Right renal cortex interstitium (tissue), 3 donors: ENCODE results near the gene HAUS3. TPM values are rescaled to one million over a fixed set of nuclear protein-coding genes. Genes with fewer than 3 reads are reported as not detected.

Experiments used
- DNase-seq, 3 donors: peaks; one replicate each; pipeline ENCODE4 v3.0.0-alpha.2; 2013; ENCODE audit warnings: low read depth in 3 of 3, low spot score in 2 of 3
- polyA plus RNA-seq, 3 donors: library from polyadenylated mRNA; unstranded; fragments of 120-200 nt; gene quantifications; one replicate each; pipeline ENCODE4 v1.2.1, GENCODE V29; 2013; ENCODE audit not compliant: insufficient read length in 3 of 3

HAUS3 gene
- polyA plus RNA-seq, 3 donors = 17.0 to 21.1 (median 19.7) TPM

GRCh38 chr4:2265113-2266110 is 23.5 kb upstream of the HAUS3 start:
- DNase-seq = no peak

GRCh38 chr4:2264481-2265041 is 22.6 kb upstream of the HAUS3 start:
- DNase-seq = no peak

DNA sequence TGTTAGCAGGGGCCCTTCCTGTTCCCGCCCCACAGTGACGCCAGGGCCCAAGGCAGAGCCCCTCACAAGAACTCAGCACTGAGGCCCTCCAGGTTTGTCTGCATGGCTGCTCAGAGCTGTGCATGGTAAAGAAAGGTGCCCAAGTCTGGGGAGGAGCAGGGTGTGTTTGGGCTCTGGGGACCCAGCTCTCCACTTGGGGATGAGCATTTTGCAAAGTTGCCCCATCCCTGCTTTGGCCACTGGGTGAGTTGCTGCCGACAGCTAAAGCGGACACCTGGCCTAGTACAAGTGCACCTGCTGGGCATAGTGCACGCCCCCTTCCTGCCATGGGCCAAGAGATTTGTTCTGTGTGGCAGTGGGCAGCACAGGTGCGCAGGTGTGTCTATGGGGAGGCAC is 22.0 kb upstream of the HAUS3 start:
- DNase-seq = no peak

GRCh38 chr4:2262944-2263250 is 21.0 kb upstream of the HAUS3 start:
- no peak for DNase-seq

GRCh38 chr4:2262145-2262943 is 20.4 kb upstream of the HAUS3 start:
- DNase-seq = peak; percentile 89 to 97 (median 96)

GRCh38 chr4:2261853-2262144 is 19.9 kb upstream of the HAUS3 start, which contains the start of gene MXD4:
TSS of gene MXD4 (minus strand) at chr4:2262109. CDS start at chr4:2261980, 129 bp downstream.
- no peak for DNase-seq

- no peak for DNase-seq
Measured at GRCh38 chr4:2261110-2261852, 19.4 kb upstream of the HAUS3 start.

DNA sequence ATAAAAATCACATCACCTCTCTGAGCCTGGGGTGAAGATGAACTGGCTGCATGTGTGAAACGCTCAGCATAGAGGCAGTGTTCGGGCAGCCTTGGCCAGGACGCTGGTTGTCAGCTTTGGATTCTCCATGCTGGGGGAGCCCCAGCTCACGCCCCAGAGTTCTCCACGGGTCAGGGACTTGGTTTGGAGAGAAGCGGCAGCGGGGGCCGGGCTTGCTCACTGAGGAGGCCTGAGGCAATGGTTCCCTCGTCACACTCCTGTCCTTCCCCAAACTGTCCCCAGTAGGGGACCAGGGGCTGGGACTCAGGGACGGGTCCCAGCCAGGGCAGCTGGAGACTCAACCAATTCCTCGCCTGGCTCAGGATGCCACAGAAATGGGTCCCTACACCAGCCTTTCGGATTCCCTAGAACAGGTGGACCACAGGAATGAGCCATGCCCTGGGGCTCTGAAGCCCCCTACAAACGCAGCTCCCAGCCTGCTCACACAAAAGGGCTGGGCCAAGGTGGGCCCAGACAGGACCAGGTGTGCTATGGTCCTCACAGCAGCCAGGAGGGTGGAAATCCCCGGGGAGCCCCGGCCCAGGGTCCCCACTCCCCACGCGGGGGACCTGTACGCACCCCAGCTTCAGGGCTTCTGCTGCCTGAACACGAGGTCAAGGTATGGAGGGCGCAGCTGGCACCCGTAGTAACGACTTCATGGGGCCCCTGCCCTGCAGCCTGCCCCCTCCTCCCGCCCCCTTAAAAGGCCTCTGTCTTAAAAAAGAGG is 18.6 kb upstream of the HAUS3 start:
- no peak for DNase-seq

- DNase-seq = no peak
Measured at GRCh38 chr4:2259541-2260343, 17.8 kb upstream of the HAUS3 start.

DNA sequence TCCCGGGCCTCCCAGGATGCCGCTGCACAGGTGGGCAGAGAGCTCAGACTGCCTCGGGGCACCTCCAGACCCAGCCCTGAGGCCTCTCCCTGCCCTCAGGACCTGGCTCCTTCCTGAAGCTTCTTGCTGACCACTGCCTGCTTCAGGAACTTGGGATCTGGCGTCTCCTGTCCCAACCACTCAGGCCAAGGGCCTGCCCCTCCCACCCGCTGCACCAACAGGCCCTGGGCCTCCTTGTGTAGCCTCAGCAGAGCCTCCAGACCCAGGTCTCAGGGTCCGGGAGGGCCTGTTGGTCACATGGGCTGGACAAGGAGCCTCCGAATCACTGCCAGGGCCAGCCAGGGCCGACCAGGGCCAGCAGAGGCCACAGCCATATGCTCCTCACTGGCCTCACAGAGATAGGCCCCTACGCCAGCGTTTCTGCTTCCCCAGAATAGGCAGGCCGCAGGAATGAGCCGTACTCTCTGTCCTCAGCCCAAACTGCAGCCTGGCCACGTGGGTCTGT is 17.2 kb upstream of the HAUS3 start:
- no peak for DNase-seq

DNA sequence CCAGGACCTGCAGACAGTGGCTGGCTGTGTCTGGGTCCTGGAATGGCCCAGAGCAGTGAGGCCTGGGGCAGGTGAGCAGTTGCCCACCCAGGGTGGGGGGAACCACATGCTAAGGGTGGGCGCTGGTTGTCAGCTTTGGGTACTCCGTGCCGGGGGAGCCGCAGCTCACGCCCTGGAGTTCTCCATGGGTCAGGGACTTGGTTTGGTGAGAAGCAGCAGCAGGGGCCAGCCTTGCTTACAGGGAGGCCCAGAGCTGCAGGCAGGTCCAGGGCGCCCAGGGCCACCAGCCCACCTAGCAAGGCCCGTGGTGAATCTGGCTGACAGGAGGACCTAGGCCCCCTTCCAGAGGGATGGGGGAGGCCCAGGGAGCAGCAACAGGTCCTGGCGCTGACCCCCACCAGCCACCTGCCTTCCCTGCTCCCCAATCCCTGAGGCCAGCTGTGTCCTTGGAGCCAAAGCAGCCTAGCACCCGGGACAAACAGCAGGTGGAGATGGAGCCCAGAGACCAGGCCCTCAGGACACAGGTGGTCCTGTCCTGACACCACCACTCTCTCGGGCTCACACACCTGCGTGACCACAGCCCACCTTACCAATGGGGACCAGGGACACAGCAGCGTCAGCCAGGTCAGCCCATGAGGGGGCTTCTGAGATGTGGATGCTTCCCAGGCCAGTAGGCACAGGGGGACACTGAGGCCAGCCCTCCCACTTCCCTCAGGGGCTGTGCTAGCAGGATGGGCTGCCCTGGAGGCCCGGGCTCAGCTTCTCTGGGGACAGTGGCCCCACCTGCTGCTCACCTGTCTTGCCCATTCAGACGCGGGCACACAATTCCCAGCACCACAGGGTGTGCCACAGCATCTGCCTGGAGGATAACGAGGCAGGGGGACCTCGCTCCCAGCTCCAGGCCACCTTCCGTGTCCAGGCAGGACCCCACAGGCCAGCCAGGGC is 16.4 kb upstream of the HAUS3 start:
- DNase-seq = no peak

DNA sequence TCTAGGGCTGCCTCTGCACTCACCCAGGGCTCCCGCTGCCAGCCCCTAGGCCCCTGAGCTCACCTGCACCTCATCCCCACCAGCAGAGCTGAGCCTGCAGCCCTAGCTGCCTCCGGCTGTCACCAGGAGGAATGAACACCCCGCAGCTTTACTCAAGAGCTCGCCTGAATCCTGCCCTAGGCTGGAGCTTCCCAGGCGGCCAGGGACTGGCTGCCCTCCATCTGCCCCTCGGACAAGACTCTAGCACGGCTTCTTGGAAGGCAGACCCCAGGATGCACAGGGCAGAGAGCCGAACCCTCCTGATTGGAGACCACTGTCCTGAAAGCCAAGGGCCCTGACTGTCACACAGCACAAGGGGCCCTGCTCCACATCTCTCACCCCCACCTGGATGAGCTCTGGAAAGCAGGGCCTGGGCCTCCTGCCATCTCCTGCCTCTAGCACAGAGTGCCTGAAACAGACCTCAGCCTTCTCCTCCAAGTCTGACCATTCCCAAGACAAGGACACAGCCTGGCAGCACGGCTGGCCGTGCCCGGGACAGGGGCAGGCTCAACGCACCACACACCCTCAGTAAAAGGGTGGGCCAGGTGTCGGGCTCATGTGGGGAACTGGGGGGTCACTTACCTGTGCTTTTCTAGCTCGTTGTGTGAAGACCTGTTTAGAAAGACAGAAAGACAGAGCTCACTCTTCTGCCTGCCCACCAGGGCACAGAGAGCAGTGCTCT is 15.6 kb upstream of the HAUS3 start:
- DNase-seq = no peak

DNA sequence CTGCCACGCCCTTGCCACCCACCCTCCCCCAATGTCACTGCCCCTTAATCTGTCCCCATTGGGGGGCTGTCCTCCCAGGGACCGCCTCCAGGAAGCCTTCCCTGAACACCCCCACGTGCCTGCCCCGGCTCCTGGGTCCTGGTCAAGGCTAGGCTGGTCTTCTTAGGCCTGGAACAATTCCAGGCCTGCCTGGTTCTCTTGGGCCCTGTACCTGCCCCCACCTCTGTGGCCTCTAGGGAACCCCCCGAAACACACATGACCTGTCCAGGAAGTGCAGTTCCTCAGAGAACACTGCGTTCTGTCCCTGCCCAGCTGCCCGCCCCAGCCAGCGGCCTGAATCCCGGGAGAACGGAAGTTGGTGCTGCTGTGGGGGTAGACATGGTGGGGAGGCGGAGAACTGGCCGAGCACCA is 14.9 kb upstream of the HAUS3 start:
- no peak for DNase-seq

DNA sequence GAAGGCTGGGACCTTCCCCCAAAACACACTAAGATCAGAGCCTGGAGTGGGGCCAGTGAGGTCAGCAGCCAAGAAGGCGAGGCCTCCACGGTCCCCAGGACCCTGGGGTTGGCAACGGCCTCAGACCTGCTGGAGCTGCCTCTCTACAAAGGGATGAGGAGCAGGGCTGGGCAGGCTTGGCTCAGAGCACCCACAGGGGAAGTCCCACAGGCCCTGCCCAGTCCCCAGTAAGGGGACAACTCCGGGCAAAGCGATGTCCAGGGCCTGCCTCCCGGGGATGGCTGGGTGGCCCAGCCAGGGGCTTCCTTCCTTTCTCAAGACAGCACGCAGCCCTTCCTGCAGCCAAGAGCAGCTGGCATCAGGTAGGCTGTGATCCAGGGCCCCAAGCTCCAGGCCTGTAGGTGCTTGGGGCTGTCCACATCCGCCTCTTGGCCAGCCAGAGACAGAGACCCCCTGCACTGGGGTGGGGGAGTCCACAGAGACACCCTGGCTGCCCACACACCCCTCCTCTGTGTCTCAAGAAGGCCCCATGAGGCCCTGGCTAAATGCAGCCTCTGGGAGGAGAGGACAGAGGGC is 14.3 kb upstream of the HAUS3 start:
- DNase-seq = no peak

GRCh38 chr4:2255501-2256155 is 13.7 kb upstream of the HAUS3 start:
- no peak for DNase-seq

- DNase-seq = no peak
Measured at GRCh38 chr4:2254665-2255500, 13.0 kb upstream of the HAUS3 start.
